ENCODE data around the gene GFI1. TPM values are rescaled to one million over a fixed set of nuclear protein-coding genes. Genes with fewer than 3 reads are reported as not detected.

The GFI1 gene
- total RNA-seq, 1 experiment from 2014 or later, result 0.31 TPM

GRCh38 chr1:92519043-92519442, 32.3 kb upstream of the GFI1 start:
- no peak for DNase-seq
- intact Hi-C loops (cut with micrococcal nuclease; ENCODE audit: unreplicated experiment), result no loop called here
- Mint-ChIP-seq H3K9me3 (ENCODE audit: low read depth, unreplicated experiment) (no peaks in the 10 kb centered on the region), H3K27ac (ENCODE audit: unreplicated experiment) (no peak overlapping the region), H3K4me1 (ENCODE audit: low read depth, unreplicated experiment) (no peaks in the 10 kb centered on the region), H3K4me3 (ENCODE audit: low read depth, unreplicated experiment) (no peak overlapping the region), H3K36me3 (ENCODE audit: insufficient read depth, unreplicated experiment) (no peaks in the 10 kb centered on the region), H3K27me3 (ENCODE audit: unreplicated experiment) (no peaks in the 10 kb centered on the region)
- TF ChIP-seq CTCF (IDR thresholded peaks at IDR 0.05; ENCODE audit: unreplicated experiment), result no peak
- CTCF ChIA-PET, result interaction anchor here (0.6 to 0.7 kb wide), 2 partner anchors 9 to 462 kb away, joined by 3 to 4 read pairs; no protein-coding TSS in a partner anchor
- no TSS peak for BruUV-seq (replicated peaks)

- no peak for TF ChIP-seq CTCF (IDR thresholded peaks at IDR 0.05; ENCODE audit: unreplicated experiment)
- no peak overlapping the region for H3K4me3 Mint-ChIP-seq (ENCODE audit: low read depth, unreplicated experiment)
- CTCF ChIA-PET, result interaction anchor here (1.6 kb wide), 1 partner anchor 13 kb away, joined by 3 read pairs; no protein-coding TSS in a partner anchor
Observed at GRCh38 chr1:92516574-92516973, 29.8 kb upstream of the GFI1 start.

GRCh38 chr1:92515796-92516201, 29.1 kb upstream of the GFI1 start:
- no peak for TF ChIP-seq CTCF (IDR thresholded peaks at IDR 0.05; ENCODE audit: unreplicated experiment)
- CTCF ChIA-PET, result interaction anchor here (1.6 kb wide), 1 partner anchor 14 kb away, joined by 3 read pairs; no protein-coding TSS in a partner anchor
- Mint-ChIP-seq H3K27ac (ENCODE audit: unreplicated experiment) (no peak overlapping the region), H3K27me3 (ENCODE audit: unreplicated experiment) (no peaks in the 10 kb centered on the region), H3K9me3 (ENCODE audit: low read depth, unreplicated experiment) (no peaks in the 10 kb centered on the region), H3K4me3 (ENCODE audit: low read depth, unreplicated experiment) (no peak overlapping the region), H3K4me1 (ENCODE audit: low read depth, unreplicated experiment) (no peaks in the 10 kb centered on the region), H3K36me3 (ENCODE audit: insufficient read depth, unreplicated experiment) (no peaks in the 10 kb centered on the region)
- DNase-seq, result no peak
- intact Hi-C loops (cut with micrococcal nuclease; ENCODE audit: unreplicated experiment), result no loop called here
- BruUV-seq (replicated peaks), result no TSS peak

More at GRCh38 chr1:92516574-92516973, 29.8 kb upstream of the GFI1 start:
- no peaks in the 10 kb centered on the region for H3K36me3 Mint-ChIP-seq (ENCODE audit: insufficient read depth, unreplicated experiment)
- no TSS peak for BruUV-seq (replicated peaks)
- intact Hi-C loops (cut with micrococcal nuclease; ENCODE audit: unreplicated experiment), result no loop called here
- no peaks in the 10 kb centered on the region for H3K9me3 Mint-ChIP-seq (ENCODE audit: low read depth, unreplicated experiment)
- no peaks in the 10 kb centered on the region for H3K4me1 Mint-ChIP-seq (ENCODE audit: low read depth, unreplicated experiment)
- H3K27me3 Mint-ChIP-seq (ENCODE audit: unreplicated experiment), result no peaks in the 10 kb centered on the region
- no peak for DNase-seq
- H3K27ac Mint-ChIP-seq (ENCODE audit: unreplicated experiment), result no peak overlapping the region

- Mint-ChIP-seq H3K27ac (ENCODE audit: unreplicated experiment) (no peak overlapping the region), H3K9me3 (ENCODE audit: low read depth, unreplicated experiment) (no peaks in the 10 kb centered on the region), H3K4me3 (ENCODE audit: low read depth, unreplicated experiment) (no peak overlapping the region), H3K36me3 (ENCODE audit: insufficient read depth, unreplicated experiment) (no peaks in the 10 kb centered on the region), H3K27me3 (ENCODE audit: unreplicated experiment) (no peaks in the 10 kb centered on the region), H3K4me1 (ENCODE audit: low read depth, unreplicated experiment) (no peaks in the 10 kb centered on the region)
- intact Hi-C loops (cut with micrococcal nuclease; ENCODE audit: unreplicated experiment), result no loop called here
- no peak for TF ChIP-seq CTCF (IDR thresholded peaks at IDR 0.05; ENCODE audit: unreplicated experiment)
- CTCF ChIA-PET, result no interaction called here
- BruUV-seq (replicated peaks), result no TSS peak
- DNase-seq, result no peak
Observed at GRCh38 chr1:92511541-92511940, 24.8 kb upstream of the GFI1 start.
